HG02943 (cell line): ENCODE results near the gene PODN.

Source experiments
- ATAC-seq: cut with Tn5 transposase; IDR thresholded peaks from one replicate; pipeline ENCODE4 v1.9.1; 2021; ENCODE audit warnings: mild to moderate bottlenecking, low read depth, moderate library complexity; ENCODE audit not compliant: unreplicated experiment

The PODN gene

GRCh38 chr1:53111693-53112092 is 49.7 kb downstream of the PODN start:
- ATAC-seq: no peak

DNA sequence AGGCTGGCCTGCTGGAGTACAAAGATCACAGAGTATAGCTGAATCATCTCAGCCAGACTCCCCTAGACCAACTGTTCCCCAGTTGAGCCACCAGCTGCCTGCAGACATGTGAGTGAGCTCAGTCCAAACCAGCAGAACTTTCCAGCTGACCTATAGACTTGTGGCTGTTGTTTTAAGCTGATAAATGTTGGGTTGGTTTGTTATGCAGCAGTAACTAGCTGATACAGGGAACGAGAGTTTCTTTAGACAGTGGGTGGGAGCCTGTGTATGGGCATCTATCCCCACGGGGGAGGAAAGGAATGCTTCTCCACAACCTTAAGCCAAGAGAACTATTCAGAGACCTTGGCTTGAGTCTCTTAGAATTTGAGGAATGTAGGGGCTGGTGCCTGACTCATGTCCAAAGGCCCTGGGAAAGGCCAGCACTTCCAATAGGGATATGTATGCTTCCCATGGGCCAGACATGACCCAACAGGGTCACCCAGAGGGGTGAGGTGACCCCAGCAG is 50.3 kb downstream of the PODN start:
- ATAC-seq: no peak

DNA sequence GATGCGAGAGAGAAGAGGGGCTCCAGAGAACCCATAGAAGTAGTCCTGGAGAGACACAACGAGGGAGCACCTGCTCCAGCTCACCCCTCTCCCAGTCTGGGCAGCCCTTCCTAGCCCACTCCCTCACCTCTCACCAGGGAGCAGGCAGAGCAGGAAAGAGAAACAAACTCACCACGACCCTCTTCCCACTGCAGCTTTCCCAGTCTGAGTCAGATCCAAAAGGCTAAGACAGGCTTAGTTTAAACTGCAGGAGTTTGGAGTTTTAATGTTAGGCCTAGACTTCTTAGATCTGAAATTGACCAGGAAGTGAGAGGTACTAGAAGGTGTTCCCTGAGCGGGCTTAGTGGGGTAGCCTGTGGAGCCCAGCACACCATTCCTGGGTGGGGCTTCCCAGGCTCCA is 50.8 kb downstream of the PODN start:
- no peak for ATAC-seq

- no peak for ATAC-seq
These were observed 52.1 kb downstream of the PODN start for GRCh38 chr1:53114090-53114489.

DNA sequence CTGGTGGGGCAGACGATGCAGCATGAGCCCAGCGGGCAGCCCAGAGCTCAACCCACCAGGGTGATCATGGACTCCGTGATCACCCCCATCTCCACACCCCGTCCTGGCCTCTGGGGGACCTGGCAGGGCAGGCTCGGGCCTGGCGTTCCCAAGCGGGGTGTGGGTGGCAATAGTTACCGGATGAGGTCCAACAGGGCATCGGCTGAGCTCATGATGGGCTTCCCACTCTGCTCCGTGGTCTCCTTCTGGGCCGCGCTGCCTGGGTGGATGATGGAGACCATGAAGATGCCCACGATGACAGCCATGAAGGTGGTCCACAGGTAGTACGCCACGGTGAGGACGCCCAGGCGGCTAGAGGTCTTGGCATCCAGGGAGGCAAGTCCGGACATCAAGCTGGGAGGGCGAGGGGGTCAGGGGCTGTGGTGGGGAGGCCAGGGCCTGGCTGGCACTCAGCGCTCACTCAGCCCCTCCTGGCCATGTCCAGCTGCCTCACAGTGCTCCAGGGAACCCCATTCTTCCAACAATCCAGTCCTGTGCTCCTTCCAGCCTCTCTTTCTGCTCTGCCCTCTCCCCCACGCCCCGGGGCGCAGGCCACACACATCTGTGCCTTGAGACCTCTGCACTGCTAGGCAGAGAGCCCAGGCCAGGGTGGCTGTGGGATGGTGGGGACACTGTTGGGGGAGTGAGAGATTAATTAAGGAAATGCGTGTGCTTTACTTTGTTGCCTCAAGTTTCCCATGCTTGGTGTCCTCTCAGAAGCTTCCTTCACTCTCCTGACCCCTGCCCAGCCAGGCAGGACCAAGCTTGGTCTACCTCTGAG is 52.8 kb downstream of the PODN start:
- ATAC-seq: no peak

DNA sequence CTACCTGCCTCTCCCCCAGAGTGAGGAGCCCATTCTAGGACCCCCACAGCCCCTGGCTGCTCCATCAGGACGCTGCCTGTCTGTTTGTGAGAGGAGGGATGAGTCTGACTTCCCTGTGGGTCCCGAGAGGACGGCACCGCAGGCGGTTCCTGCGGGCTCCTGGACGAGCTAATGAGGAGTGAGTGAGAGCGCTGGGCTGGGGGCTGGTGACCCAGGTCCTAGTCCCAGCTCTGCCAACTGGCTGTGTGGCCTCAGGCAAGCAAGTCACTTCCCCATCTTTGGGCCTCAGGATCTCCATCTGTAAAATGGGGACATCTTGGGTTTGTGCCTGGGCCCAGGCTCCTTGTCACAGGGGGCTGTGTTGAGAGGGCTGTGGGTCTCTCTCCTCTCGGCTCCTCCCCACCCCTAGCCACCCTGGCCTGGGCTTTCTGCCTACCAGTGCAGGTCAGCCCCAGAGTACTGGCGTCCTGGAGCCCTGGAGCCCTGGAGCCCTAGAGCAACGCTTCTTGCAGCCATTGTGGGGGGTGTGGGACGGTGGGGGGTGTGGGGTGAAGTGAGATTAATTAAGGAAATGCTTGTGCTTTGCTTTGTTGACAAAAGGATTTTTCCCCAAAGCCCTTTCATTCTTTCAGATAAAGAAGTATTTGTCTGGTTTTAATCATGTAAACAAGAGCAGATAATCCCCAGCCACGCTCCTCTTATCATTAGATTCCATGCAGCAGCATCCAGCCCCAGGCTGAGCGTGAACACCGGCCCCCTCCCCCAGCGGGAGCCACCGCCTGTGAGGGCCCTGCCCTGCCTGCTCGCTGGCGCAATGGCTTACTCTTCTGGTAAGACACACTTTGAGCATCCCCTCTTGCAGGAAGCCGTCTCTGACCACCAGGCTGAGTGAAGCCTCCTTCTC is 53.6 kb downstream of the PODN start:
- ATAC-seq: no peak

DNA sequence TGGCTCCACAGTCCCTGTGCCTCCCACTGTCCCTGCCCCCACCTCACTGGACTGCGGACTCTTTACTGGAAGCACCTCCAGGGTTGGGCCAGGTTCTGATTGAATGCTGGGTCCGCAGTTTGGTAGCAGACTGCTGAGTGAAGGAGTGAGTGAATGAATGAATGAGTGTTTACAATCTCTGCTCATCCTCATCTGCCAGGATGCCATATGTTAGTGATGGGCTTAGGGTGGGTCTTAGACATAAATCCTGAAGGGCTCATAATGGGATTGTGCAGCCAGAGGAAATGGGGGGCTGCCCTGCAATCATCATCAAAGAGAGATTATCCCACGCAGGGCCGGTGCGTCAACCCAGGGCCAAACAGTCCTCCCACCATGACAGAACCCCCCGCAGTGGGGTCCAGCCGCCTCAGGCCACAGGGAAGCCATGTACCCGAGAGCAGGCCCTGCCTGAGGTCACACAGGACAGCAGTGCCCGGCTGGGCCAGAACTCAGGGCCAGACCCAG is 54.3 kb downstream of the PODN start:
- no peak for ATAC-seq

GRCh38 chr1:53116933-53117600 is 55.1 kb downstream of the PODN start:
- no peak for ATAC-seq

GRCh38 chr1:53117836-53118235 is 55.8 kb downstream of the PODN start:
- no peak for ATAC-seq

DNA sequence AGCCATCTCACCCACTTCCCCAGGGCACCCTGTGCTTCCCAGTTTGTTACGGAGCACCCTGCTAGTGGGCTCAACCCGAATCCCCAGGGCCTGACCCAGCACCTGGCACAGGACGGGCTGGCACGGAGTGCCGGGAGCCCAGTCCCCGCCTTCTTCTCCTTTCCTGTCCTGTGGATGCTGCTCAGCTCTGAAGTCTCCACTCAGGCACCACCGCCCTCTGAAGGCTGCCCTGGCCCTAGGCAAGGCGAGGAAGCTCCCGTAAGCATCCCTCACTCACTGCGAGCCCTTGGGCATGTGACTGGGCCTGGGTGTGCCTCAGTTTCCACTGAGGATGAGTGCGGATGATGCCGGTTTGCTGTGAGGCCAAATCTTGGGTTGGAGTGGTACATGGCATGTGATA is 58.6 kb downstream of the PODN start:
- no peak for ATAC-seq

- ATAC-seq: no peak
These were observed 59.5 kb downstream of the PODN start for GRCh38 chr1:53121319-53122172.

GRCh38 chr1:53122201-53122885 is 60.3 kb downstream of the PODN start:
- no peak for ATAC-seq

DNA sequence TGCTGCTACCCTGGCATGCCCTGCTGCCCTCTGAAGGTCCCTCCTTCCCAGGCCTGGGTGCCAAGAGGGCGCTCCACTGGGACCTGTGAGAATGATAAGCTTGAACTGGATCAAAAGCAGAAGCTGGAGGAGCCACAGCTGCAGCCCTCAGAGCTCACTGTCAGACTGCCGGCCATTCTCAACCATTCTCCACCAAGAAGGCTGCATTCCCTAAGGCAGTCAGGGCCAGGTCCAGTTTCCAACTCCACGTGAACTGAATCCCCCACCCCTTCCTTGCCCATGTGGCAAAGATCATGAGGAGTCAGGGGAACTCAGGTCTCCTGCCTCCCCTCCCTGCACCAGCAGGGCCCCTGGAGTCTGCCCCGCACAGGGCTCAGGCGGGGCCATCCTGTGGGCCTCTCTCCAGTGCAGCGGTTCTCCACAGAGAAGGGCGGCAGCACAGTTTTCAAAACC is 61.0 kb downstream of the PODN start:
- ATAC-seq: no peak

- ATAC-seq: no peak
These were observed 61.6 kb downstream of the PODN start for GRCh38 chr1:53123453-53124140.

DNA sequence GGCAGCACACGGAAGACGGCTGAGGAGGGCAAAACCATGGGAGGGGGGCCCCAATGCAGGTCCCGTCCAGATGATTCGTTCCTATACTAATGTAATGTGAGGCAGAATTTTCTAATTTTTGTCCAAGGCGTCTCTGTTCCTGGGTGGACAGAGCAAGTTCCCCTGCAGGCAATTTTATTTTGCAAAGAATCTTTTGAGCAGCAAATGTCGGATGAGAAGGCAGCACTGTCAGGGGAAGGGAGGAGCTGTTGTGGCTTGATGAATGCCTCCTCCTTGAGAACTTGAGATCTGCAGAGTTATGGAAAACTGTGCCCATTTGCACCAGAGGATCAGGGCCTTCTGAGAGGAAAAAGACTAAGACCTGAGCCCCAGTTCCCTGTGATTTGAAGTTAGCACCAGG is 63.1 kb downstream of the PODN start:
- no peak for ATAC-seq

- ATAC-seq: no peak
These were observed 63.8 kb downstream of the PODN start for GRCh38 chr1:53125623-53126360.

- no peak for ATAC-seq
These were observed 64.5 kb downstream of the PODN start for GRCh38 chr1:53126495-53126894.

GRCh38 chr1:53127546-53127945 is 65.5 kb downstream of the PODN start:
- ATAC-seq: no peak
